H9 (cell line): Measurements from ENCODE around the gene PFN1. TPM values are rescaled to one million over a fixed set of nuclear protein-coding genes. Genes with fewer than 3 reads are reported as not detected.

Experiments used
- DNase-seq: peaks from one replicate; pipeline ENCODE4 v3.0.0-alpha.2; 2017
- H2AFZ ChIP-seq: one replicate; pipeline ENCODE4 v1.6.1; 2013; ENCODE audit warnings: mild to moderate bottlenecking, low read length, control low read depth, moderate library complexity
- H2AK5ac ChIP-seq: 2 replicates; pipeline ENCODE4 v1.6.1; 2013; ENCODE audit warnings: low read length, control low read depth, mixed read lengths; ENCODE audit not compliant: insufficient read length
- H2BK120ac ChIP-seq: one replicate; pipeline ENCODE4 v1.6.1; 2013; ENCODE audit warnings: low read depth, mild to moderate bottlenecking, low read length, control low read depth, inconsistent platforms; ENCODE audit not compliant: poor library complexity, severe bottlenecking
- H2BK12ac ChIP-seq: 2 replicates; pipeline ENCODE4 v1.6.1; 2013; ENCODE audit warnings: low read length, control low read depth, mixed read lengths, low read depth; ENCODE audit not compliant: insufficient read length
- H2BK15ac ChIP-seq: 2 replicates; pipeline ENCODE4 v1.6.1; 2013; ENCODE audit warnings: low read depth, low read length, control low read depth
- H2BK20ac ChIP-seq: one replicate; pipeline ENCODE4 v1.6.1; 2013; ENCODE audit warnings: low read depth, mild to moderate bottlenecking, low read length, control low read depth, inconsistent platforms; ENCODE audit not compliant: poor library complexity, severe bottlenecking
- H2BK5ac ChIP-seq: 2 replicates; pipeline ENCODE4 v1.6.1; 2013; ENCODE audit warnings: low read length, control low read depth, mixed read lengths; ENCODE audit not compliant: insufficient read length
- H3K14ac ChIP-seq: 2 replicates; pipeline ENCODE4 v1.6.1; 2013; ENCODE audit warnings: low read length, control low read depth; ENCODE audit not compliant: insufficient read depth
- H3K18ac ChIP-seq: 2 replicates; pipeline ENCODE4 v1.6.1; 2013; ENCODE audit warnings: low read depth, mild to moderate bottlenecking, mixed read lengths, low read length, control low read depth; ENCODE audit not compliant: insufficient read length
- H3K23ac ChIP-seq: 2 replicates; pipeline ENCODE4 v1.6.1; 2013; ENCODE audit warnings: low read length, control low read depth, mixed read lengths, low read depth; ENCODE audit not compliant: insufficient read length
- H3K23me2 ChIP-seq: 2 replicates; pipeline ENCODE4 v1.6.1; 2013; ENCODE audit warnings: low read depth, mild to moderate bottlenecking, mixed read lengths, low read length, control low read depth; ENCODE audit not compliant: insufficient read length, poor library complexity, severe bottlenecking
- H3K27ac ChIP-seq: 2 replicates; pipeline ENCODE4 v1.5.1; 2013; ENCODE audit warnings: low read length, control low read depth, mixed read lengths, low read depth; ENCODE audit not compliant: insufficient read length
- H3K27me3 ChIP-seq: 2 replicates; pipeline ENCODE4 v1.6.1; 2013; ENCODE audit warnings: low read length, control low read depth, inconsistent platforms; ENCODE audit not compliant: insufficient read depth
- H3K4ac ChIP-seq: 2 replicates; pipeline ENCODE4 v1.6.1; 2013; ENCODE audit warnings: low read depth, mild to moderate bottlenecking, control low read depth, inconsistent platforms, low read length, moderate library complexity
- H3K4me1 ChIP-seq: 2 replicates; pipeline ENCODE4 v1.6.1; 2013; ENCODE audit warnings: low read length, control low read depth, inconsistent platforms; ENCODE audit not compliant: insufficient read depth
- H3K4me2 ChIP-seq: 2 replicates; pipeline ENCODE4 v1.6.1; 2013; ENCODE audit warnings: low read length, control low read depth, mixed read lengths; ENCODE audit not compliant: insufficient read length, insufficient read depth
- H3K56ac ChIP-seq: 2 replicates; pipeline ENCODE4 v1.6.1; 2013; ENCODE audit warnings: low read depth, mild to moderate bottlenecking, mixed read lengths, low read length, control low read depth; ENCODE audit not compliant: insufficient read length
- H3K79me1 ChIP-seq: 2 replicates; pipeline ENCODE4 v1.6.1; 2013; ENCODE audit warnings: low read depth, mild to moderate bottlenecking, moderate library complexity, low read length, control low read depth, inconsistent platforms; ENCODE audit not compliant: insufficient read depth, poor library complexity, severe bottlenecking
- H3K79me2 ChIP-seq: 2 replicates; pipeline ENCODE4 v1.6.1; 2013; ENCODE audit warnings: low read length, control low read depth, inconsistent platforms; ENCODE audit not compliant: insufficient read depth
- H3K9ac ChIP-seq: 2 replicates; pipeline ENCODE4 v1.6.1; 2013; ENCODE audit warnings: low read length, control low read depth, mixed read lengths; ENCODE audit not compliant: insufficient read length; ENCODE audit errors: extremely low read depth
- H3K9me3 ChIP-seq: one replicate; pipeline ENCODE4 v1.6.1; 2013; ENCODE audit warnings: low read depth, low read length, inconsistent platforms; ENCODE audit not compliant: control insufficient read depth
- H3T11ph ChIP-seq: one replicate; pipeline ENCODE4 v1.6.1; 2013; ENCODE audit warnings: mild to moderate bottlenecking, low read length, control low read depth, inconsistent platforms
- H4K20me1 ChIP-seq: one replicate; pipeline ENCODE4 v1.6.1; 2013; ENCODE audit not compliant: control insufficient read depth, insufficient read length, insufficient read depth
- H4K5ac ChIP-seq: 2 replicates; pipeline ENCODE4 v1.6.1; 2013; ENCODE audit warnings: low read depth, mild to moderate bottlenecking, mixed read lengths, low read length, control low read depth; ENCODE audit not compliant: insufficient read length
- H4K8ac ChIP-seq: replicated peaks from 2 replicates; pipeline ENCODE4 v1.6.1; 2013; ENCODE audit warnings: low read length, control low read depth, mixed read lengths, low read depth; ENCODE audit not compliant: insufficient read length
- H4K91ac ChIP-seq: 2 replicates; pipeline ENCODE4 v1.6.1; 2013; ENCODE audit warnings: low read depth, mild to moderate bottlenecking, moderate library complexity, mixed read lengths, low read length, control low read depth; ENCODE audit not compliant: insufficient read length
- H3K27ac Mint-ChIP-seq, 3 experiments: 2 replicates in 2 of 3; 3 replicates in 1 of 3; pipeline ENCODE4 v1.8.0; 2020 to 2021; ENCODE audit warnings: mixed read lengths in 3 of 3, mild to moderate bottlenecking in 1 of 3, moderate library complexity in 1 of 3
- H3K27me3 Mint-ChIP-seq: 2 replicates; pipeline ENCODE4 v1.8.0; 2021; ENCODE audit warnings: low read depth, mild to moderate bottlenecking, moderate library complexity, mixed read lengths
- H3K36me3 Mint-ChIP-seq, 3 experiments: 2 replicates in 2 of 3; 3 replicates in 1 of 3; pipeline ENCODE4 v1.8.0; 2020 to 2021; ENCODE audit warnings: low read depth in 3 of 3, mixed read lengths in 3 of 3; ENCODE audit not compliant: insufficient read depth in 1 of 3
- H3K4me1 Mint-ChIP-seq, 2 experiments: 2 replicates each; pipeline ENCODE4 v1.8.0; 2020; ENCODE audit warnings: mixed read lengths in 2 of 2
- H3K4me3 Mint-ChIP-seq, 2 experiments: 2 replicates in 1 of 2; 3 replicates in 1 of 2; pipeline ENCODE4 v1.8.0; 2020 to 2021; ENCODE audit warnings: mild to moderate bottlenecking in 2 of 2, mixed read lengths in 2 of 2, moderate library complexity in 1 of 2
- H3K9me3 Mint-ChIP-seq, 2 experiments: 2 replicates in 1 of 2; 3 replicates in 1 of 2; pipeline ENCODE4 v1.8.0; 2020; ENCODE audit warnings: mild to moderate bottlenecking in 2 of 2, mixed read lengths in 2 of 2, moderate library complexity in 1 of 2
- WGBS: extraction: QIAGEN DNeasy Blood & Tissue Kit; methylation state at CpG from one replicate; pipeline ENCODE4 v1.1.7; 2013; ENCODE audit warnings: missing lambda C conversion rate, low lambda C conversion rate, mixed read lengths; ENCODE audit not compliant: insufficient read length; ENCODE audit errors: extremely low coverage; 5-methylcytosine and 5-hydroxymethylcytosine counted together
- total RNA-seq: library from RNA; stranded (reverse); gene quantifications from 2 replicates; pipeline ENCODE4 v1.2.1, GENCODE V29; 2021
- TF ChIP-seq, protein P1 (sequence below): fragments of 200-600 bp; sonication (generic); conservative IDR thresholded peaks from 3 replicates; pipeline ENCODE4 v1.8.0; 2021; ENCODE audit warnings: antibody characterized with exemption, mild to moderate bottlenecking

PFN1 gene
- total RNA-seq, 1 experiment from 2014 or later, result 1,149 TPM

GRCh38 chr17:4971826-4972225, 23.5 kb upstream of the PFN1 start:
- Histone ChIP-seq H2BK120ac (no peak overlapping the region), H3K56ac (no peak overlapping the region), H4K20me1 (no peaks in the 10 kb centered on the region), H2BK15ac (no peak overlapping the region), H3K23ac (no peak overlapping the region), H3K23me2 (peaks cover 17% of the 10 kb centered on the region), H3K4me1 (peaks cover 10% of the 10 kb centered on the region; the same call in 1 of the 2 replicates), H2BK20ac (no peak overlapping the region), H4K91ac (no peak overlapping the region), H2AFZ (no peak overlapping the region), H3K4ac (no peak overlapping the region), H4K8ac (no peak overlapping the region), H3T11ph (no peak overlapping the region), H3K9me3 (no peaks in the 10 kb centered on the region), H3K14ac (no peak overlapping the region), H3K18ac (no peak overlapping the region), H3K27me3 (peaks cover 11% of the 10 kb centered on the region; the same call in 1 of the 2 replicates), H2BK5ac (no peak overlapping the region), H3K9ac (no peak overlapping the region), H3K4me2 (no peak overlapping the region), H2BK12ac (no peak overlapping the region), H3K79me1 (no peaks in the 10 kb centered on the region), H3K79me2 (peaks cover 2% of the 10 kb centered on the region; the same call in 1 of the 2 replicates), H4K5ac (no peak overlapping the region), H3K27ac (no peak overlapping the region), H2AK5ac (no peak overlapping the region)
- Mint-ChIP-seq H3K4me1 (peaks cover 31% of the 10 kb centered on the region in 2 experiments), H3K27me3 (peaks cover 38% of the 10 kb centered on the region), H3K27ac (no peak overlapping the region), H3K9me3 (no peaks in the 10 kb centered on the region), H3K36me3 (peaks cover 20 to 38% (median 24%) of the 10 kb centered on the region in 3 experiments), H3K4me3 (no peak overlapping the region)
- DNase-seq, result no peak
- WGBS, result no CpG with 5 or more reads among the region's 6 CpGs
- TF ChIP-seq, protein P1, sequence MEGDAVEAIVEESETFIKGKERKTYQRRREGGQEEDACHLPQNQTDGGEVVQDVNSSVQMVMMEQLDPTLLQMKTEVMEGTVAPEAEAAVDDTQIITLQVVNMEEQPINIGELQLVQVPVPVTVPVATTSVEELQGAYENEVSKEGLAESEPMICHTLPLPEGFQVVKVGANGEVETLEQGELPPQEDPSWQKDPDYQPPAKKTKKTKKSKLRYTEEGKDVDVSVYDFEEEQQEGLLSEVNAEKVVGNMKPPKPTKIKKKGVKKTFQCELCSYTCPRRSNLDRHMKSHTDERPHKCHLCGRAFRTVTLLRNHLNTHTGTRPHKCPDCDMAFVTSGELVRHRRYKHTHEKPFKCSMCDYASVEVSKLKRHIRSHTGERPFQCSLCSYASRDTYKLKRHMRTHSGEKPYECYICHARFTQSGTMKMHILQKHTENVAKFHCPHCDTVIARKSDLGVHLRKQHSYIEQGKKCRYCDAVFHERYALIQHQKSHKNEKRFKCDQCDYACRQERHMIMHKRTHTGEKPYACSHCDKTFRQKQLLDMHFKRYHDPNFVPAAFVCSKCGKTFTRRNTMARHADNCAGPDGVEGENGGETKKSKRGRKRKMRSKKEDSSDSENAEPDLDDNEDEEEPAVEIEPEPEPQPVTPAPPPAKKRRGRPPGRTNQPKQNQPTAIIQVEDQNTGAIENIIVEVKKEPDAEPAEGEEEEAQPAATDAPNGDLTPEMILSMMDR, result no peak
